ENCODE measurements around the gene PRKN. TPM values are rescaled to one million over a fixed set of nuclear protein-coding genes. Genes with fewer than 3 reads are reported as not detected.

Gene PRKN
- total RNA-seq, 4 donors from 2014 or later, result 5.2 to 121 (median 6.9) TPM

- no peaks in the 10 kb centered on the region for H3K4me1 ChIP-seq
- no peaks in the 10 kb centered on the region for H3K9me3 ChIP-seq
- intact Hi-C loops (cut with DNase I), result no loop called here
- no peak overlapping the region for H3K27ac ChIP-seq
- H3K36me3 ChIP-seq, result no peaks in the 10 kb centered on the region
- H3K27me3 ChIP-seq, result no peaks in the 10 kb centered on the region
- TF ChIP-seq CTCF (IDR thresholded peaks at IDR 0.05), result no peak
- TF ChIP-seq POLR2A (IDR thresholded peaks at IDR 0.05), result no peak
- H3K4me3 ChIP-seq (replicated peaks in 1 of 3), result no peak overlapping the region
- 81 to 86% methylated on average over 3 of the region's 3 CpGs for WGBS, 2 donors
- no peak for DNase-seq
Measured at GRCh38 chr6:162251257-162251656, 476.3 kb downstream of the PRKN start.

GRCh38 chr6:162249907-162250642, 477.5 kb downstream of the PRKN start:
- Histone ChIP-seq H3K36me3 (no peaks in the 10 kb centered on the region), H3K4me1 (no peaks in the 10 kb centered on the region), H3K27ac (no peak overlapping the region), H3K9me3 (no peaks in the 10 kb centered on the region), H3K27me3 (no peaks in the 10 kb centered on the region), H3K4me3 (replicated peaks in 1 of 3) (no peak overlapping the region)
- 87 to 91% methylated on average over 11 of the region's 11 CpGs for WGBS, 2 donors
- DNase-seq, result no peak
- intact Hi-C loops (cut with DNase I), result no loop called here
- TF ChIP-seq CTCF (IDR thresholded peaks at IDR 0.05) (no peak), POLR2A (IDR thresholded peaks at IDR 0.05) (no peak)

GRCh38 chr6:162245830-162246420, 481.6 kb downstream of the PRKN start:
- no peak overlapping the region for H3K27ac ChIP-seq
- H3K9me3 ChIP-seq, result no peaks in the 10 kb centered on the region
- TF ChIP-seq CTCF (IDR thresholded peaks at IDR 0.05) (no peak), POLR2A (IDR thresholded peaks at IDR 0.05) (no peak)
- H3K4me1 ChIP-seq, result no peaks in the 10 kb centered on the region
- intact Hi-C loops (cut with DNase I), result no loop called here
- no peaks in the 10 kb centered on the region for H3K36me3 ChIP-seq
- no peak overlapping the region for H3K4me3 ChIP-seq (replicated peaks in 1 of 3)
- DNase-seq, result no peak
- H3K27me3 ChIP-seq, result no peaks in the 10 kb centered on the region
- 91 to 92% methylated on average over 8 of the region's 8 CpGs for WGBS, 2 donors

- WGBS, 2 donors, result 87 to 100% methylated on average over 1 of the region's 1 CpG
- no peaks in the 10 kb centered on the region for H3K4me1 ChIP-seq
- H3K4me3 ChIP-seq (replicated peaks in 1 of 3), result no peak overlapping the region
- intact Hi-C loops (cut with DNase I), result no loop called here
- no peak overlapping the region for H3K27ac ChIP-seq
- TF ChIP-seq CTCF (IDR thresholded peaks at IDR 0.05), result no peak
- TF ChIP-seq POLR2A (IDR thresholded peaks at IDR 0.05), result no peak
- no peaks in the 10 kb centered on the region for H3K9me3 ChIP-seq
- H3K27me3 ChIP-seq, result no peaks in the 10 kb centered on the region
- no peaks in the 10 kb centered on the region for H3K36me3 ChIP-seq
- no peak for DNase-seq
Measured at GRCh38 chr6:162244031-162244430, 483.5 kb downstream of the PRKN start.

- TF ChIP-seq POLR2A (IDR thresholded peaks at IDR 0.05) (no peak), CTCF (IDR thresholded peaks at IDR 0.05) (no peak)
- Histone ChIP-seq H3K4me1 (no peaks in the 10 kb centered on the region), H3K36me3 (no peaks in the 10 kb centered on the region), H3K27me3 (no peaks in the 10 kb centered on the region), H3K4me3 (replicated peaks in 1 of 3) (no peak overlapping the region), H3K9me3 (no peaks in the 10 kb centered on the region), H3K27ac (no peak overlapping the region)
- 89 to 98% methylated on average over 1 of the region's 1 CpG for WGBS, 2 donors
- intact Hi-C loops (cut with DNase I), result no loop called here
- DNase-seq, result no peak
Measured at GRCh38 chr6:162242915-162243314, 484.7 kb downstream of the PRKN start.

Measured in thyroid gland (tissue), 4 donors.